ENCODE measurements around the gene MN1.

The MN1 gene

GRCh38 chr22:27799015-27799826 lies 2.3 kb downstream of the MN1 start:
- no peak for DNase-seq

GRCh38 chr22:27798511-27799014 lies 3.0 kb downstream of the MN1 start:
- no peak for DNase-seq

- no peak for DNase-seq
These were observed 3.8 kb downstream of the MN1 start for GRCh38 chr22:27797520-27798391.

DNA sequence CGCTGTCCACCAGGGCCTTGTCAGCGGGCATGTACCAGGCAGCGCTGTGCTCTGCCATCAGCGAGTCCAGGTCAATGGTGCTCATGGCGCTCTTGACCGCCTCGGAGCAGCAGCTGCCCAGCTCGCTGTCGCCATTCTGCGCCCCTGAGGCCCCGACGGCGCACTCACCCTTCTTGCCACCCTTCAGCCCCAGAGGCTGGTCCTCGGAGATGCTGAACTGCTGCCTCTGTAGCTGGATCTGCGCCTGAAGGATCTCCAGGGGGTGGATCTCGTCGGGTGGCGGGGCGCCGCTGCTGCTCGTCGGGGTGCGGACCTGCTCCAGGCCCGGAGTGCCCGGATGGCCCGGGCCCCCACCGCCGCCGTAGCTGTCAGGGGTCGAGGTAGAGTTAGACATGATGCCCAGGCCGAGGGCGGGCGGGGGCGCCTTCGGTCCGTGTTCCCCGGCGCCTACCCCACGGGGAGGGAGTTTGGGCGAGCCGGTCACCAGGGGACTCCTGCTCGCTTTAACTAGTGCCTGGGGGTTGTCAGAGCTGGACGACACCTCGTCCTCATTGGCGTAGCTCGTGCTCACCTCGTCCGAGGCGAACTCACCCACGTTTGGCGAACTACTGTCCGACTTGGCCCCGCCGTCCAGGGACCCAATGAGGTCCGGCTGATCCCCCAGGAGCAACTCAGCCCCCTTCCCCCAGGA lies 4.6 kb downstream of the MN1 start:
- DNase-seq, result no peak

DNA sequence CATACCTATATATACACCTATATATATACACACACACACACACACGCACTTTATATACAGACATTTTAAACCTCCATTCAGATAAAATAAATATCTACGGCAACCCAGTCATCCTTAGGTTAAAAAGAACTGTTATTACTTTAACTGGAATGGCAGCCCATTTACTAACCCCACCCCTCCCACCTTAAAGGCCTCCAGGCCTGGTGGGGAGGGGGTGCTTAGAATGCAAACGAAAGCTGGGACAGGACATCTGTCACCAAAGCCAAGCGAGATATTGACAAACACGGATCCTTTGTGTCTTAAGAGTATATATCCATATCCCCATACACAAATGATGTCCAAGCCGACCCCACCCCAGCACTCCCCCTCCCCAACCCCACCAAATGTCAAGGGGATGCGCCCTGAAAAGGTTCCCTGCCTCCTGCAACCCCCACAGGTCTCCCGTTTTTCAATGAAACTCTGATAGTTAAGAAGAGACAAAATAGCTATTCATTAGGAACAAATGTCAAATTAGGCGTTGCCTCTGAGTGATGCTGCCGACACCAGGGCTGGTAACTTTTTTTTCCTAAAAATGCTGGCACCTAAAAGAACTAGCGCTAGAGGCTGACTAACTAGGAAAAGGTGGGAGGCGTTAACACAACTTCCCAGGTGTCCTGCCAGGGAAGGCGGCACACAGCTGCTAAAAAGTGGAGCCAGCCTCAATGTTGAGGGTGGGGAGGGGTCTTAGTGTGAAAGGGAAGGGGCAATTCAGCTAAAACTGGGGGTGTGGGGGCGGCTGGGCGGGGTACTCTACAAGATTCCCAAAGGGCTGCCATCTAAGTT lies 5.6 kb downstream of the MN1 start:
- DNase-seq, result no peak

DNA sequence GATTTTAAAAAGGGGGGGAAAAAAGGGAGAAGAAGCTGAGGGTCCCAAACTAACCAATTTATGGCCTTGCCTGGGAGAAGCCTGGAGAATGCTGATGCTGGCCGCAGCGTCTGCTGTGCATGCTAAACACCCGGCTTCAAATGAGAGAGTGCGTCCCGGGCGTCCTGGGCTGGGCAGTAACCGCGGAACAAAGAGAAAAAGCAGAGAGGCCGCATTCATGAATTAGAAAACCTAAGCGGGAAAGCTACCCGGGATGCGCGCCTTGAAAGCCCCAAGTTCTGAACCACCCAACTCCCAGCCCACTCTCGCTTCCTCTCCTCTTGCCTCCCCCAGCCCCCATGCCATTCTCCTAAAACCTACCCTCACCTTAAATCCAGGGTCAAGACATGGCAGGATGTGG lies 6.5 kb downstream of the MN1 start:
- DNase-seq, result no peak

DNA sequence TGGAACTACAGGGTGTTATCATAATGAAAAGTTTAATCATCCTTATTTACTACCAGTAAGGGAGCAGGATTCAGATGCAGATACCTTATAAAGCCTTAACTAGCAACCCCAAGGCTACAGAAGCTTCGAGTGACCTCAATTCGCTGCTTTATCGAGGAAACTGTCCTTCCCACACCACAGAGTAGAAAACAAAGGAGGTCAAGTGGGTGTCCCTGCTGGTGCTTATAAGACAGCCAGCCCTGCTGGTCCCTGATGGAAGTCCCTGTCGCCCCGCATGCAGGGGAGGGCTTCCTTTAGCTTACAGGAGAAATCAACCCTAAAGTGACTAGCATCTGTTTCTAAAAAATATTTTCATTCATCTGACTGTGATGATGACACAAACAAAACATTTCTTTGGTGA lies 7.3 kb downstream of the MN1 start:
- no peak for DNase-seq

GRCh38 chr22:27793576-27793975 lies 8.0 kb downstream of the MN1 start:
- no peak for DNase-seq

DNA sequence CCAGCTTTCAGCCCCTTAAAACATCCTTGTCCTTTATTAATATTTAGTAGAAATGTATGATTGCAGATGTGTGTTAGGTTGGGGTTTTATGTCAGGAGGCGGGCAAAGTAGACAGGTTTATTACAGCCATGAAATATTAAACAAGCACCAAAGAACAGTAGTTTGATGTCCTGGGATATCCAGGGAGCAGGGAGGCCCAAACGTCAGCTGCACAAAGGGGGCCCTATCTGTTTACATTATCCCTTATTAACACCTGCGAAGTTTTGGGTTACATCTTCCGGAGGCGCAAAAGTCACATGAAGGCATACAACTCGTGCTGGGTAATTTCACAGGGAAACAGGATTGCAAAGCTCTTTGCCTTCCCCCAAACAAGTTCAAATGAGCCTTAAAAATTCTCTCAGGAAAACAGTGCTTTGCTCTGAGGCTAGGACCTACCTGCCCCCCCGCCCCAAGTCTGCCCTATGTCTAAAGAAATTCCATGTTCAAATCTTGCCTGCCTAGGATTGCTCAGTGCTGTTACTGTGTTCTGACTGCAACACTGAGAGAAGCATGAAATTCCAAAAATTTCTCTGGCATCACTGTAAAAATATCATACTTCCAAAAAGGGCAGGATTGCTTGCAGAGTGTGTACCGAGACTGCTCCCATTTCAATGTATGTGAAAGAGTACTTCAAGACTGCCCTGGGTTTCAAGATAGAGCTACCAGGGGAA lies 8.9 kb downstream of the MN1 start:
- no peak for DNase-seq

DNA sequence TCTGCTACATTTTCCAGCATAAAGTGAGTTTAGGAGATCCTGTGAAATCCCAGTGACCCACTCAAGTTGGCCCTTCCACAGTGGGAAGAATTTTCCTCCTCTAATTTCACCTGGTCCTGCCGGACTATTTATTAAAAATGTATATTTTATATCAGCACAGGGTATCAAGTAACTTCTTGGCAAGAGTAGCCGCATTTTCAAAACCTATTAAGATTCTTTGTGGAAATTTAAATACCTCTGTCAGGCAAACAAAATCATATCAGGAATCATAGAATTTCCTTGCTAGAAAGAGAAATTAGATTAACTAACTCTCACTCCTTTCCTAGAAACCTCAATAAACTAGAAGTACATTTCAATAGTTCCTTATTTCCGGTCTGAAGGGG lies 9.7 kb downstream of the MN1 start:
- DNase-seq, result no peak

GRCh38 chr22:27791159-27791858 lies 10.2 kb downstream of the MN1 start:
- DNase-seq, result no peak

DNA sequence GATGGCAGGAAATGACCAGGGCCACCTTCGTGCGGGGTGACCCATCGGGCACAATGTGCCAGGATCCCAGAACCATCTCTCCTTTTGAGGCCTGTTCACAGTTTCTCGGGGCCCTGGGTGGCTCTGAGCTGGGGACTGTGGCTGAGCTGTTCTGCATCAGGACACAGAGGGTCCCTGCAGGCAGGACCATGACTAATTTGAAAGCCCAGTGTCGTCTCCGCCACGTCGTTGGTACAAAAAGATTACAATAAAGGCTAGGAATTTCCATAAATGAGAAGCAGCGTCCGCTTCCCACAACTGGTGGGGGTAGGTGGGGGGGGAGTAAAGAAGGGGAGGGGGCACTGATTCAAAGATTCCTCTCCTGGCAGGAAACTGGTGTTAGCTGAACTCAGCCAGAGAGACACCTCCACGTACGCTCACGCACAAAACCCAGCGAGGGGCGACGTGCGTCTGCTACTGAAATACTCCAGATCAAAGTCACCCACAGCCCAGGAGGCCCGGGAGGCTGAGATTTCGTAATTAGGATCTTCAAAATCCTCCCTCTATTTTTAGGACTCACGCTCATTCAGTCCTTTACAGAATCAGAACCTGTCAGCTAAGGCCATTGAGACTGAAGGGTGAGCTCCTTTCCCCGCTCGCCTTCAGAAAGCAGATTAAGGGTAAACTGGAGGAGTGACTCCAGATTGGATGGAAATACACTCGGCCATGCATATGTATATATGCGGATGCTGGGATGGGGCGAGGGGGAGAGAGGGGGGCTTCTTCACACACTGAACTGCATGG lies 11.0 kb downstream of the MN1 start:
- no peak for DNase-seq

GRCh38 chr22:27788500-27789288 lies 12.9 kb downstream of the MN1 start:
- DNase-seq, result no peak

DNA sequence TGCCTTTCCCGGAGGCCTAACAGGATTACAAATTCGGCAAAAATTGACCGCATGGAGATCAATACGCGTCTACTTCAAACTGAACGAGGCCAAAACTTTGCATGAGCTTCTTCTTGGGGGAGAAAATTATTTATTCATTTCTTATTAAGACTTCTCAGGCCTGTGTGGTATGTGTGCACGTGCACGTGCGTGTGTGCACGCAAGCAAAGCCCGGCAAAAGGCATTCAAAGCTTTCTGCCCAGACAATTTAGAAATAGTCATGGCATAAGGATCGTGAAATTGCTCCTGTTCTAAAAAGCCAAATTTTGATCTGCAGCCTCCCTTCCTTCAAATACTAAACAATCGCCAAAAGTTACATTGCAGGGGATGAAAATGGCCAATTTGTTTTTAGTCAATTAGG lies 14.6 kb downstream of the MN1 start:
- no peak for DNase-seq

- DNase-seq, result no peak
These were observed 15.1 kb downstream of the MN1 start for GRCh38 chr22:27786291-27786932.

- no peak for DNase-seq
These were observed 15.7 kb downstream of the MN1 start for GRCh38 chr22:27785831-27786230.

GRCh38 chr22:27784120-27784475 lies 17.5 kb downstream of the MN1 start:
- DNase-seq, result no peak

DNA sequence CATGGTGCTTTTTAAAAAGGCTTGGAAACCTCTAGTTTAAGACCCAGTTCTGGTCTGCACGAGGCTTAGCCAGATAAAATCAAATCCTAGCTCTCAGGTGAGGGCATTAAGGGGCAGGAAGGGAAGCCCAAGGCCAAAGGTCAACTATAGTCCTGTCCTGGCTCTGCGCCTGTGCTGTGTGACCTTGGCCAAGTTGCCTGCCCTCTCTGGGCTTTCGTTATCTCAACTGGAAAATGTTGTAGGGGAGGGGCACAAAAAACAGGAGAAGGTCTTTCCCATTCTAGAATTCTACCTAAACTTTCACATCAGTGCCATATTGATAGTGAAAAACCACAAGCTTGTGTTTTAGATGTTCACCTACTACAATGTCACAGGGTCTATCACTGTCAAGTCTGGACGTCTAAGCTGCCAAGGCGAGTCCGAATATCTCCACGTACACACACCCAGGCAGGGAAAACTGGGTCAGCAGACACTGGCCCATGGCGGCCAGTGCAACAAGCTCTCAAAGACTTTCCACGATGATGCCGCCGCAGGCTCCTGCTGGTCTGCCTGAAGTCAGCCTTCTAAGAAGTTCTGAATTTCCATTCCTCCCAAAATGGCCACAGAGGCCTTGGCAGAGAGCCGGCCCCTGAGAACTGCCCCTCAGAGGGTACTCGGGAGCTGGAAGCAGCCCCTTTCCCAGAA lies 18.0 kb downstream of the MN1 start:
- DNase-seq, result no peak

All from T1000 (cell line).